B cell (primary cell): ENCODE results near the gene LAT. TPM values are rescaled to one million over a fixed set of nuclear protein-coding genes. Genes with fewer than 3 reads are reported as not detected.

Experiments used
- ATAC-seq: fragments of 200-7000 bp; cut with Tn5 transposase; one replicate; pipeline ENCODE4 v1.10.0; 2021; ENCODE audit warnings: low read depth, mild to moderate bottlenecking, moderate number of reproducible peaks, moderate library complexity
- CTCF ChIA-PET: fragments of 350-600 bp; sonication (Branson Sonifier 250); formaldehyde crosslinking; loops from one replicate; lab custom pipeline; 2021; ENCODE audit warnings: antibody characterized with exemption, inconsistent platforms; lab: Charles Lee
- POLR2A ChIA-PET: fragments of 350-600 bp; sonication (Branson Sonifier 250); formaldehyde crosslinking; loops from one replicate; lab custom pipeline; 2021; ENCODE audit warnings: antibody characterized with exemption; lab: Charles Lee
- DNase-seq: peaks from one replicate; pipeline ENCODE4 v3.0.0; 2013
- H2AFZ ChIP-seq: 2 replicates; pipeline ENCODE4 v1.6.1; 2012; ENCODE audit warnings: mild to moderate bottlenecking, low read depth, low read length; ENCODE audit not compliant: insufficient read depth, poor library complexity, severe bottlenecking
- H3K27ac ChIP-seq, 2 donors: 1 replicate in 1 of 2; 2 replicates in 1 of 2; pipeline ENCODE4 v1.5.1; 2012 to 2013; ENCODE audit warnings: low read length in 2 of 2, mild to moderate bottlenecking in 2 of 2, moderate library complexity in 1 of 2
- H3K27me3 ChIP-seq, 4 experiments: fragments of 200-600 bp in 1 of 4; sonication (generic) in 1 of 4; replicated peaks in 1 of 4; 1 replicate in 2 of 4; 2 replicates in 2 of 4; pipeline versions ENCODE4 v1.6.1 to v1.7.0; 2013 to 2016; ENCODE audit warnings: low read length in 3 of 4, mild to moderate bottlenecking in 2 of 4, mixed read lengths in 1 of 4, moderate library complexity in 1 of 4; ENCODE audit not compliant: insufficient read depth in 4 of 4, control insufficient read depth in 3 of 4; ENCODE audit errors: control extremely low read depth in 1 of 4
- H3K36me3 ChIP-seq, 2 experiments: replicated peaks in 1 of 2; 1 replicate in 1 of 2; 2 replicates in 1 of 2; pipeline versions ENCODE4 v1.6.1 to v1.7.1; 2013; ENCODE audit warnings: low read length in 1 of 2; ENCODE audit not compliant: insufficient read depth in 2 of 2, control insufficient read depth in 1 of 2; ENCODE audit errors: control extremely low read depth in 1 of 2, extremely low read depth in 1 of 2
- H3K4me1 ChIP-seq, 2 donors: fragments of 200-600 bp in 1 of 2; sonication (generic) in 1 of 2; 1 replicate in 1 of 2; 2 replicates in 1 of 2; pipeline versions ENCODE4 v1.5.1 to v1.6.1; 2013 to 2017; ENCODE audit warnings: low read length in 2 of 2; ENCODE audit not compliant: control insufficient read depth in 2 of 2, insufficient read depth in 2 of 2
- H3K4me2 ChIP-seq: replicated peaks from 2 replicates; pipeline ENCODE3; 2012; ENCODE audit warnings: mild to moderate bottlenecking, low read depth, low read length; ENCODE audit not compliant: poor library complexity, severe bottlenecking
- H3K4me3 ChIP-seq, 5 experiments: fragments of 200-600 bp in 1 of 5; sonication (generic) in 1 of 5; 1 replicate in 3 of 5; 2 replicates in 2 of 5; pipeline versions ENCODE4 v1.5.1 to v1.7.0; 2011 to 2016; ENCODE audit warnings: low read length in 4 of 5, mild to moderate bottlenecking in 4 of 5, low read depth in 2 of 5, control low read depth in 1 of 5, moderate library complexity in 1 of 5; ENCODE audit not compliant: insufficient read depth in 1 of 5; ENCODE audit errors: control extremely low read depth in 1 of 5, extremely low read depth in 1 of 5
- H3K79me2 ChIP-seq: fragments of 200-600 bp; sonication (generic); one replicate; pipeline ENCODE4 v1.6.0; 2016; ENCODE audit warnings: low read length; ENCODE audit not compliant: control insufficient read depth, insufficient read depth
- H3K9ac ChIP-seq: fragments of 200-600 bp; sonication (generic); 2 replicates; pipeline ENCODE4 v1.6.1; 2017; ENCODE audit warnings: mild to moderate bottlenecking, low read length, moderate library complexity
- H3K9me3 ChIP-seq, 3 donors: one replicate each; pipeline versions ENCODE4 v1.6.1 to v1.7.1; 2013; ENCODE audit warnings: low read length in 2 of 3; ENCODE audit not compliant: control insufficient read depth in 2 of 3, insufficient read depth in 1 of 3; ENCODE audit errors: control extremely low read depth in 1 of 3
- H4K20me1 ChIP-seq: 2 replicates; pipeline ENCODE4 v1.6.0; 2012; ENCODE audit warnings: mild to moderate bottlenecking, low read length; ENCODE audit not compliant: insufficient read depth, control insufficient read depth, poor library complexity, severe bottlenecking
- H3K27ac Mint-ChIP-seq: one replicate; pipeline ENCODE4 v1.8.0; 2021; ENCODE audit warnings: mixed read lengths
- H3K27me3 Mint-ChIP-seq: one replicate; pipeline ENCODE4 v1.8.0; 2021; ENCODE audit warnings: mixed read lengths
- H3K4me1 Mint-ChIP-seq: one replicate; pipeline ENCODE4 v1.8.0; 2021; ENCODE audit warnings: mixed read lengths
- H3K4me3 Mint-ChIP-seq: one replicate; pipeline ENCODE4 v1.8.0; 2021; ENCODE audit warnings: mixed read lengths
- H3K9me3 Mint-ChIP-seq: one replicate; pipeline ENCODE4 v1.8.0; 2022; ENCODE audit warnings: mixed read lengths; ENCODE audit not compliant: insufficient read depth
- WGBS: methylation state at CpG from one replicate; pipeline ENCODE4 v1.1.5; 2013; ENCODE audit warnings: missing lambda C conversion rate; ENCODE audit not compliant: insufficient coverage; 5-methylcytosine and 5-hydroxymethylcytosine counted together
- intact Hi-C: fragments of 100-400 bp; cut with micrococcal nuclease; formaldehyde crosslinking; loops from one replicate; pipeline ENCODE4 v1.10.0; 2022
- polyA plus RNA-seq: library from polyadenylated mRNA; depleted of rRNA; stranded (reverse); fragments of >200 nt; gene quantifications from 2 replicates; pipeline ENCODE4 v1.2.3, GENCODE V29; 2012
- total RNA-seq, 2 donors: library from RNA; stranded (reverse); fragments of 120-200 nt in 1 of 2; gene quantifications; 1 replicate in 1 of 2; 2 replicates in 1 of 2; pipeline versions ENCODE4 v1.2.3 to v1.2.4, GENCODE V29; 2013 to 2022
- TF ChIP-seq, protein P1 (sequence below): fragments of 200-600 bp; IDR thresholded peaks from one replicate; pipeline ENCODE4 v1.8.0; 2022; ENCODE audit warnings: antibody characterized with exemption, mild to moderate bottlenecking

The LAT gene
- total and polyA plus RNA-seq, 2 donors (not counting 1 experiment from before 2014, with no cell fraction given): 10.6 to 12.2 TPM

DNA sequence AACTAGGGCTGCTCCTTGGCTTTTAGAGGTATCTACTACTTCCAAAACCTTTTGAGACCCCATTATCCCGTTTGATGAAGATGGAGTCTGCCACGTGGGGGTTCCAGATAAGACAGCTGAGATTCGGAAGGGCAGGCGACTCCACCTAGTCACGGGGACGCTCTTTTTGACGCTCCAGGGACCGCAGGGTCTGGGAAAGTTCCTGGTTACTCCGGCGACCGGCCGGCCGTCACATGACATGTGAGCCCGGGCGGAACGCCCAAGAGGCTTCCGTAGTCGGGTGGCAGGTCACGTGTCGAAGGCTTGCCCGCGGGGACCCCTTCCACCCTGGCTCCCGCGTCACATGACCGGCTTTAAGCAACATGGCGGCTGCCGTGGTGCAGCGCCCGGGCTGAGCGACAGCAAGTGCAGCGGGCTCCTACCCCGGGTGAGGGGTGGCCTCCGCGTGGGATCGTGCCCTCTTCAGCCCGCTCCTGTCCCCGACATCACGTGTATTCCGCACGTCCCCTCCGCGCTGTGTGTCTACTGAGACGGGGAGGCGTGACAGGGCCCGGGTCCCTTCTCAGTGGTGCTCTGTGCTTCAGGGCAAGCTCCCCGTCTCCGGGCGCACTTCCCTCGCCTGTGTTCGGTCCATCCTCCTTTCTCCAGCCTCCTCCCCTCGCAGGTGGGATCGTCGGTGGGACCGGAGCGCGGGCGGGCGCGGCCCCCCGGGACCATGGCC is 10.3 kb upstream of the LAT start, which contains the start of gene SPNS1:
Gene SPNS1, plus strand, starts transcription at position 342 of the 721 bp plus-strand sequence. Its CDS starts 374 bp downstream, at position 716.
- peak within 1 kb of the TSS; percentile 96 for H2AFZ ChIP-seq
- CTCF ChIA-PET: interaction anchor here (0.9 to 3.0 kb wide), 3 partner anchors 16 to 100 kb away, joined by 3 to 13 read pairs (median 5); no protein-coding TSS in a partner anchor

More for the DNA sequence above, 10.3 kb upstream of the LAT start, which contains the start of gene SPNS1:
- Histone ChIP-seq H3K36me3 (peaks cover 0 to 26% of the 10 kb centered on the region in 2 experiments), H3K9me3 (no peaks in the 10 kb centered on the region), H3K9ac (peak within 1 kb of the TSS; percentile 93), H3K27ac (peak within 1 kb of the TSS; percentile 65 to 90), H3K4me3 (peak within 1 kb of the TSS; percentile 75 to 95 (median 83)), H4K20me1 (peaks cover 13% of the 10 kb centered on the region), H3K27me3 (no peaks in the 10 kb centered on the region), H3K4me2 (peak within 1 kb of the TSS; percentile 98), H3K79me2 (peaks cover 34% of the 10 kb centered on the region), H3K4me1 (peaks cover 13 to 17% of the 10 kb centered on the region in 2 donors)
- H3K27me3 Mint-ChIP-seq: no peaks in the 10 kb centered on the region
- DNase-seq (peak; percentile 96), ATAC-seq (peak; percentile 89)
- POLR2A ChIA-PET: interaction anchor here (0.5 to 1.7 kb wide), 6 partner anchors 58 to 152 kb away, joined by 3 to 9 read pairs (median 4); partner anchors contain the start of genes ATXN2L and TUFM
- H3K27ac Mint-ChIP-seq: peak within 1 kb of the TSS; percentile 95
- intact Hi-C loops: loop anchor here (1.0 to 5.0 kb wide), 2 partner anchors 24 to 482 kb away; partner anchors contain the start of genes APOBR, CLN3 and NFATC2IP
- peaks cover 30% of the 10 kb centered on the region for H3K4me1 Mint-ChIP-seq
- H3K4me3 Mint-ChIP-seq: peak within 1 kb of the TSS; percentile 96
- under 1% methylated on average over 60 of the region's 60 CpGs for WGBS
- TF ChIP-seq, protein P1, sequence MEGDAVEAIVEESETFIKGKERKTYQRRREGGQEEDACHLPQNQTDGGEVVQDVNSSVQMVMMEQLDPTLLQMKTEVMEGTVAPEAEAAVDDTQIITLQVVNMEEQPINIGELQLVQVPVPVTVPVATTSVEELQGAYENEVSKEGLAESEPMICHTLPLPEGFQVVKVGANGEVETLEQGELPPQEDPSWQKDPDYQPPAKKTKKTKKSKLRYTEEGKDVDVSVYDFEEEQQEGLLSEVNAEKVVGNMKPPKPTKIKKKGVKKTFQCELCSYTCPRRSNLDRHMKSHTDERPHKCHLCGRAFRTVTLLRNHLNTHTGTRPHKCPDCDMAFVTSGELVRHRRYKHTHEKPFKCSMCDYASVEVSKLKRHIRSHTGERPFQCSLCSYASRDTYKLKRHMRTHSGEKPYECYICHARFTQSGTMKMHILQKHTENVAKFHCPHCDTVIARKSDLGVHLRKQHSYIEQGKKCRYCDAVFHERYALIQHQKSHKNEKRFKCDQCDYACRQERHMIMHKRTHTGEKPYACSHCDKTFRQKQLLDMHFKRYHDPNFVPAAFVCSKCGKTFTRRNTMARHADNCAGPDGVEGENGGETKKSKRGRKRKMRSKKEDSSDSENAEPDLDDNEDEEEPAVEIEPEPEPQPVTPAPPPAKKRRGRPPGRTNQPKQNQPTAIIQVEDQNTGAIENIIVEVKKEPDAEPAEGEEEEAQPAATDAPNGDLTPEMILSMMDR: no peak
- H3K9me3 Mint-ChIP-seq: no peaks in the 10 kb centered on the region
